ENCODE results near the gene DOCK9. TPM values are rescaled to one million over a fixed set of nuclear protein-coding genes. Genes with fewer than 3 reads are reported as not detected.

The DOCK9 gene
- total RNA-seq, 1 experiment from 2014 or later: 4.5 TPM

DNA sequence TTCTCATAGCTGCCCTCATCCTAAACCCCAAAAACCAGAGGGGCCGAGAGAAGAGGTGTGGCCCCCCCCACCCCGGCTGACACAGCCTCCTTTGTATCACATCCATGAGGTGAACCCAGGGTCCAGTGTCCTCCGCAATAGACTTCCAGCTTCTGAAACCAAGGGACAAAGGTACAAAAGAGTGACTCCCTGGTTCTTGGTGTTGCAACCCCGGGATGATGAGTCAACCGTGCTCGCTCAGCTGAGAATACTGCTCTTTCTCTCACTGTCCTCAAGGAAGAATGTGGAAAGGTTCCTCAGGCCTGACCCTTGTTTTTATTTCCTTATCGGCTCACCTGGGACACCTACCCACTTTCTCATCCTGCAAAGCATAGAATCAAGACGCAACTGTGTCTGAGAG is 230.9 kb downstream of the DOCK9 start:
- no TSS peak for BruUV-seq (replicated peaks)
- ChIA-PET POLR2A (ENCODE audit: low non-redundant PET) (no interaction called here), CTCF (no interaction called here)
- no peaks in the 10 kb centered on the region for H3K36me3 ChIP-seq (ENCODE audit: insufficient read depth, low read length, poor library complexity, severe bottlenecking)
- no peak overlapping the region for H3K4me3 ChIP-seq (ENCODE audit: low read depth, low read length, poor library complexity, severe bottlenecking)
- no peak for TF ChIP-seq EZH2 (IDR thresholded peaks at IDR 0.05; ENCODE audit: borderline replicate concordance, low read depth, low read length, poor library complexity, severe bottlenecking)
- TF ChIP-seq, protein P1, sequence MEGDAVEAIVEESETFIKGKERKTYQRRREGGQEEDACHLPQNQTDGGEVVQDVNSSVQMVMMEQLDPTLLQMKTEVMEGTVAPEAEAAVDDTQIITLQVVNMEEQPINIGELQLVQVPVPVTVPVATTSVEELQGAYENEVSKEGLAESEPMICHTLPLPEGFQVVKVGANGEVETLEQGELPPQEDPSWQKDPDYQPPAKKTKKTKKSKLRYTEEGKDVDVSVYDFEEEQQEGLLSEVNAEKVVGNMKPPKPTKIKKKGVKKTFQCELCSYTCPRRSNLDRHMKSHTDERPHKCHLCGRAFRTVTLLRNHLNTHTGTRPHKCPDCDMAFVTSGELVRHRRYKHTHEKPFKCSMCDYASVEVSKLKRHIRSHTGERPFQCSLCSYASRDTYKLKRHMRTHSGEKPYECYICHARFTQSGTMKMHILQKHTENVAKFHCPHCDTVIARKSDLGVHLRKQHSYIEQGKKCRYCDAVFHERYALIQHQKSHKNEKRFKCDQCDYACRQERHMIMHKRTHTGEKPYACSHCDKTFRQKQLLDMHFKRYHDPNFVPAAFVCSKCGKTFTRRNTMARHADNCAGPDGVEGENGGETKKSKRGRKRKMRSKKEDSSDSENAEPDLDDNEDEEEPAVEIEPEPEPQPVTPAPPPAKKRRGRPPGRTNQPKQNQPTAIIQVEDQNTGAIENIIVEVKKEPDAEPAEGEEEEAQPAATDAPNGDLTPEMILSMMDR (conservative IDR thresholded peaks at IDR 0.05; ENCODE audit: low read depth, low read length): no peak
- H3K27ac ChIP-seq (ENCODE audit: low read depth, low read length, poor library complexity, severe bottlenecking): no peak overlapping the region
- H3K27me3 ChIP-seq (replicated peaks; ENCODE audit: insufficient read depth, low read depth, low read length, poor library complexity): peaks cover 28% of the 10 kb centered on the region
- H3K4me1 ChIP-seq (ENCODE audit: insufficient read depth, low read length, poor library complexity, severe bottlenecking): no peaks in the 10 kb centered on the region
- DNase-seq (ENCODE audit: low spot score): no peak
- intact Hi-C loops (cut with micrococcal nuclease; ENCODE audit: unreplicated experiment): no loop called here
- no peaks in the 10 kb centered on the region for H3K9me3 ChIP-seq (ENCODE audit: low read depth, low read length, poor library complexity, severe bottlenecking)

Other genes starting within 250 kb of the DOCK9 start
- gene SLC15A1, start 225.4 kb downstream of the DOCK9 start, total RNA-seq (2021): not detected in 2 replicates
- 45.8 and 46.2 TPM in 2 replicates for gene UBAC2, start 222.8 kb upstream of the DOCK9 start, total RNA-seq (2021)

Measured in A673 (cell line).